ENCODE data around the gene RABGAP1. TPM values are rescaled to one million over a fixed set of nuclear protein-coding genes. Genes with fewer than 3 reads are reported as not detected.
"Not testable (repeated sequence)": the region's sequence is repeated elsewhere in the genome, so short reads cannot be mapped to it uniquely, and the experiment has no call there.

The RABGAP1 gene
- total RNA-seq, 1 donor from 2014 or later = 58.1 TPM

DNA sequence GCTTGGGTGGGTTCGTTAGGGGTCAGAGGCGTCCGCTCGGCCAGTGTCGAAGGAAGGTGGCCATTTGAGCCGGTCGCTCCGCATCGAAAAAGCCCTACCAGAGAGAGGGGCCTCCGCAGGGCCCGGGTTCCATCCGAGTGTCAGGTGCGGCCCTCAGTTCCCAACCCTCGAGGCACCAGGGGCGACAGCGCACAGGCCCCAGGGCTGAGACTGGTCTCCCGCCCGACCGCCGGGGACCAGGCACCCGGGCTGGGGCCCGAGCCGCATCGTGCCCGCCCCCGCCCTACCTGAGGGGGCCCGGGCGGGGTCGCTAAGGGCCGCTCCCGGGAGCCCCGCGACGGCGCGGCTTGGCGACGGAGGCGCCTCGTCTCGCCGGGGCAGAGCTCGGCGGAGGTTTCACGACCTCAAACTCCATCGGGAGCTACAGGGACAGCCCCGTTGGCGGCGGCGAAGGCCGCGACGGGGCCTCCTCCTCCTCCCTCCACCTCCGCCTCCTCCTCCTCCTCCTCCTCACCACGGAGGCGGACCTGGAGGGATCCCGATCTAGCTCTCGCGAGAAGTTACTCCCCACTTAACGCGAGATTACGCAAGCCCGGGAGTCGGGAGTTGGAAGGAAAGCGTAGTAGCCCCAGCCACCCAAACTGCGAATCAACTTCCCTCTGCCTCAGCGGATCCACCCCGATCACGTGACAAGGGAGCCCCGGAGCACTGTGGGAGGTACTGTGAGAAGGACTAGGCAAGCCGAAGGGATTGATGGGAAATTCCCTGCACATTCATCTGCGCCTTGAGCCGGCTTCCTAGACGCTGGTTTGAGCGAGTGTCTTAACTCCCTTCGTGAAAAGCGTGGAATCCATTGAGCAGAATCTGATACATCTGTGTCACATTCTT, 35.8 kb upstream of the RABGAP1 start, which contains the start of gene RC3H2:
Gene RC3H2 (minus strand): TSS at position 537 of the 888 bp plus-strand sequence. CDS start 7,850 bp downstream, outside the sequence.
- Mint-ChIP-seq H3K4me3 (peak within 1 kb of the TSS; percentile 92), H3K27me3 (no peaks in the 10 kb centered on the region), H3K9me3 (no peaks in the 10 kb centered on the region), H3K36me3 (ENCODE audit: low read depth) (peaks cover 26% of the 10 kb centered on the region), H3K4me1 (peaks cover 34% of the 10 kb centered on the region), H3K27ac (peak within 1 kb of the TSS; percentile 94)
- ChIA-PET POLR2A (interaction anchor here (0.6 to 4.5 kb wide), 15 partner anchors 8 to 1957 kb away, joined by 3 to 56 read pairs (median 5); partner anchors contain the start of genes ARPC5L, PDCL, RABGAP1 and ZBTB26), CTCF (interaction anchor here (1.6 kb wide), 1 partner anchor 10 kb away, joined by 4 read pairs; no protein-coding TSS in a partner anchor)
- DNase-seq = peak; percentile 86
- intact Hi-C loops (cut with micrococcal nuclease) = loop anchor here (1.0 to 10.0 kb wide), 9 partner anchors 8 to 813 kb away; partner anchors contain the start of genes PDCL, STRBP, TTLL11 and ZBTB26
- TF ChIP-seq, protein P1, sequence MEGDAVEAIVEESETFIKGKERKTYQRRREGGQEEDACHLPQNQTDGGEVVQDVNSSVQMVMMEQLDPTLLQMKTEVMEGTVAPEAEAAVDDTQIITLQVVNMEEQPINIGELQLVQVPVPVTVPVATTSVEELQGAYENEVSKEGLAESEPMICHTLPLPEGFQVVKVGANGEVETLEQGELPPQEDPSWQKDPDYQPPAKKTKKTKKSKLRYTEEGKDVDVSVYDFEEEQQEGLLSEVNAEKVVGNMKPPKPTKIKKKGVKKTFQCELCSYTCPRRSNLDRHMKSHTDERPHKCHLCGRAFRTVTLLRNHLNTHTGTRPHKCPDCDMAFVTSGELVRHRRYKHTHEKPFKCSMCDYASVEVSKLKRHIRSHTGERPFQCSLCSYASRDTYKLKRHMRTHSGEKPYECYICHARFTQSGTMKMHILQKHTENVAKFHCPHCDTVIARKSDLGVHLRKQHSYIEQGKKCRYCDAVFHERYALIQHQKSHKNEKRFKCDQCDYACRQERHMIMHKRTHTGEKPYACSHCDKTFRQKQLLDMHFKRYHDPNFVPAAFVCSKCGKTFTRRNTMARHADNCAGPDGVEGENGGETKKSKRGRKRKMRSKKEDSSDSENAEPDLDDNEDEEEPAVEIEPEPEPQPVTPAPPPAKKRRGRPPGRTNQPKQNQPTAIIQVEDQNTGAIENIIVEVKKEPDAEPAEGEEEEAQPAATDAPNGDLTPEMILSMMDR (IDR thresholded peaks at IDR 0.05) = no peak
- ATAC-seq (ENCODE audit: low read depth) = peak; percentile 89

DNA sequence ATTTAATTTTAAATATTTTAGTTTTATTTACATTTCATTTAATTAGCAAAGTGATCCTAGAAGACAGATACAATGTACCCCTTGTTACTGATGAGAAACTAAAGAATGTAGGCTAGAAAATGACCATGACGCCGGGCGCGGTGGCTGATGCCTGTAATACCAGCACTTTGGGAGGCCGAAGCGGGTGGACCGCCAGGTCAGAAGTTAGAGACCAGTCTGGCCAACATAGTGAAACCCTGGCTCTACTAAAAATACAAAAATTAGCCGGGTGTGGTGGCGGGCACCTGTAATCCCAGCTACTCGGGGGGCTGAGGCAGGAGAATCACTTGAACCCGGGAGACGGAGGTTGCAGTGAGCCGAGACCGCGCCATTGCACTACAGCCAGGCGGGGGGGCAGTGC, 34.7 kb upstream of the RABGAP1 start:
- H3K27me3 Mint-ChIP-seq; H3K4me3 Mint-ChIP-seq; H3K27ac Mint-ChIP-seq; DNase-seq; H3K9me3 Mint-ChIP-seq; ATAC-seq (ENCODE audit: low read depth): not testable (repeated sequence)
- intact Hi-C loops (cut with micrococcal nuclease) = loop anchor here (5.0 to 10.0 kb wide), 2 partner anchors 319 to 814 kb away; partner anchors contain the start of gene TTLL11
- Mint-ChIP-seq H3K4me1 (peaks cover 33% of the 10 kb centered on the region), H3K36me3 (ENCODE audit: low read depth) (peaks cover 35% of the 10 kb centered on the region)
- POLR2A ChIA-PET = interaction anchor here (1.3 to 4.5 kb wide), 4 partner anchors 25 to 516 kb away, joined by 3 to 39 read pairs (median 17); partner anchors contain the start of genes RABGAP1 and ZBTB26
- CTCF ChIA-PET = interaction anchor here (1.6 kb wide), 1 partner anchor 9 kb away, joined by 4 read pairs; no protein-coding TSS in a partner anchor

DNA sequence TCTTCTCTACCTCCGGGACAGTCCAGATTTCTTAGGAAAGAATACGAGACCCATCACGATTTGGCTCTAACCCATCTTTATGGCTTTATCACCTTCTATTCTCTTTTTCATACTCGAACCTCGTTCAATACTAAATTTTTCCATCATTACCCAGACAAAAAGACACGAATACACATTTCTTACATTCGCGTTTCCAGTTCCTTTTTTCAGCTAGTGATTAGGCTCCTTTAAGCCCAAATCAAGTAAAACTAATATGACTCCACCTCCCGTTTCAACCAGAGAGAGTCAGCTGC, 28.2 kb upstream of the RABGAP1 start:
- H3K4me1 Mint-ChIP-seq = peaks cover 31% of the 10 kb centered on the region
- peaks cover 46% of the 10 kb centered on the region for H3K36me3 Mint-ChIP-seq (ENCODE audit: low read depth)
- H3K27me3 Mint-ChIP-seq = no peaks in the 10 kb centered on the region
- peak overlapping the region; percentile 99 for H3K4me3 Mint-ChIP-seq
- H3K9me3 Mint-ChIP-seq = no peaks in the 10 kb centered on the region
- ChIA-PET POLR2A (interaction anchor here (0.6 to 4.1 kb wide), 18 partner anchors 9 to 1705 kb away, joined by 3 to 96 read pairs (median 4); partner anchors contain the start of genes MRRF, PDCL, RABGAP1 and RBM18), CTCF (interaction anchor here (0.7 to 2.2 kb wide), 7 partner anchors 9 to 438 kb away, joined by 3 to 8 read pairs (median 5); partner anchors contain the start of gene RABGAP1)
- TF ChIP-seq, protein P1 (IDR thresholded peaks at IDR 0.05) = no peak
- ATAC-seq (ENCODE audit: low read depth) = no peak
- intact Hi-C loops (cut with micrococcal nuclease) = loop anchor here (1.0 kb wide), 1 partner anchor 79 kb away; no protein-coding TSS in a partner anchor
- DNase-seq = no peak
- H3K27ac Mint-ChIP-seq = peak overlapping the region; percentile 99

DNA sequence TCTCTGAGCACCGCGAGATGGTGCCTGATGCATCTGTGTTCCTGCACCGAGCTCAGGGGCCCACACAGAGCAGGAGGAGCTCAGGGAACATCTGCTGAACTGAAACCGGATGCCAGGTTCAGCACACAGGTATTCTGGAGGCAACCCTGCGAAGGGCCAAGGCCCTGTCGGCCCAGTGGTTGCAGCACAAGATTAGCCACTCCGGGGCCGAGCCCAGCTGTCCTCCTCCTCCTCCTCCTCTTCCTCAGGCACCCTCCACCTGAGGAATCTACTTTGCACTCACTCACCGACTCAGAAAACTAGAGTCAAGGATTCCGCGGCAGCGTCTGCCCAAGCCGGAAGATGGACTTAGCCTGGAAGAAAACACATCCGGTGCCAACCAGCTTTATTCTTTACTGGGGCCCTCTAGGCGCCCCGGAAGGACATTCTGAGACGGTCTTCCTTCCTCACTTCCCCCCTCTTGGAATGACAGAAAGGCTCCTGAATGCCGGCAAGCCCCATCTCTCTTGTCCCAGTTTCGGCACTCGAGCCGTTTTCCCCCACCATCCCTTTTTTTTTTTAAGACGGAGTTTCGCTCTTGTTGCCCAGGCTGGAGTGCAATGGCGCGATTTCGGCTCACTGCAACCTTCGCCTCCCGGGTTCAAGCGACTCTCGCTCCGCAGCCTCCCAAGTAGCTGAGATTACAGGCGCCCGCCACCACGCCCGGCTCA, 27.7 kb upstream of the RABGAP1 start, which contains the start of gene ZBTB6:
Gene ZBTB6 (minus strand): TSS at position 360 of the 710 bp plus-strand sequence. CDS start 1,251 bp downstream, outside the sequence.
- ChIA-PET POLR2A (interaction anchor here (0.6 to 4.1 kb wide), 23 partner anchors 9 to 1793 kb away, joined by 3 to 96 read pairs (median 4); partner anchors contain the start of genes MRRF, PDCL, RABGAP1 and RBM18), CTCF (interaction anchor here (0.7 to 2.2 kb wide), 7 partner anchors 9 to 437 kb away, joined by 3 to 8 read pairs (median 5); partner anchors contain the start of gene RABGAP1)
- intact Hi-C loops (cut with micrococcal nuclease) = loop anchor here (1.0 kb wide), 5 partner anchors 8 to 85 kb away; partner anchors contain the start of genes PDCL, RC3H2 and ZBTB26
- Mint-ChIP-seq H3K9me3 (no peaks in the 10 kb centered on the region), H3K27ac (peak within 1 kb of the TSS; percentile 99), H3K36me3 (ENCODE audit: low read depth) (peaks cover 44% of the 10 kb centered on the region), H3K4me3 (peak within 1 kb of the TSS; percentile 99), H3K4me1 (peaks cover 31% of the 10 kb centered on the region), H3K27me3 (no peaks in the 10 kb centered on the region)
- ATAC-seq (ENCODE audit: low read depth) (peak; percentile 94), DNase-seq (peak; percentile 66)
- TF ChIP-seq, protein P1 (IDR thresholded peaks at IDR 0.05) = no peak

DNA sequence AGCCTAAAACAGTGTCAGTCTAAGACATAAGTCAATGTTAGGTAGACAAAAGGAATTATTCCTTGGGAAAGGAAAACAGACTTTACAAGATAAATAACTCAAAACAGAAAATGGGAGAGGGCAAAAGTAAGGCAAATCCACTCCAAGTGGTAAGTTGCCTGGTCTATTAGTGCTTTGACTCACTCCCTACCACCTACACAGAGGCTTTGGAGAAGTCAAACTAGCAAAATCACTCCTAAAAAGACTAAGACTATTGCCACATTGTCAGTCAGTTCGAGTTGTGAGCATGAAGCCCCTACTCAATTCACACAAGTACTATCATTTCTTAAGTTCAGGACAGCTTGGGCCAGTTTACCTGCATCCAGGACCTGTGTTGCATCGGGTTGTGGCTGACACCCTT, 22.5 kb upstream of the RABGAP1 start:
- ATAC-seq (ENCODE audit: low read depth) (no peak), DNase-seq (no peak)
- no peaks in the 10 kb centered on the region for H3K9me3 Mint-ChIP-seq
- no peak overlapping the region for H3K4me3 Mint-ChIP-seq
- H3K4me1 Mint-ChIP-seq = peaks cover 5% of the 10 kb centered on the region
- no peaks in the 10 kb centered on the region for H3K27me3 Mint-ChIP-seq
- ChIA-PET CTCF (no interaction called here), POLR2A (no interaction called here)
- TF ChIP-seq, protein P1 (IDR thresholded peaks at IDR 0.05) = no peak
- H3K27ac Mint-ChIP-seq = no peak overlapping the region
- peaks cover 45% of the 10 kb centered on the region for H3K36me3 Mint-ChIP-seq (ENCODE audit: low read depth)
- intact Hi-C loops (cut with micrococcal nuclease) = no loop called here
